NCI-H1694 (cell line): Measurements from ENCODE around the gene C1RL.
"Not testable (repeated sequence)": the region's sequence is repeated elsewhere in the genome, so short reads cannot be mapped to it uniquely, and the experiment has no call there.

Source experiments
- DNase-seq: peaks from one replicate; lab custom pipeline; 2025; lab: John Stamatoyannopoulos, UW

The C1RL gene

DNA sequence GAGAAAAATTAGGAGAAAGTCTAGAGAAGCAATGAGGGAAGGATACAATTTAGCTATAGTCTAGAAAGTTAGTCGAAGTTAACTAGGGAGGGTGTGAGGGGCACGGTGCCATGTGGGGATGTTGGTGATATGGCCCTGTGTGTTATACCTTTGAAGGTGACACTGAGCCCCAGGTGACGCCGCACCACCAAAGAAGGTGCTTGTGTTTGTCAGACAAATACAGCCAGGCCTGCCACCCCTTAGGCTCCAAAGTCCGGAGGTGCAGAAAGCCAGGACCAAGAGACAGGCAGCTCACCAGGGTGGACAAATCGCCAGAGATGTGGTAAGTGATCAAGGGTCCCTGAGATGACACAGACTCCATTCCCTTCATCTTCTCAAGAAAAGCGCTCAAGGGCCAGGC, 47.4 kb downstream of the C1RL start:
- DNase-seq, result no peak

GRCh38 chr12:7061138-7061537, 47.9 kb downstream of the C1RL start:
- no peak for DNase-seq

- DNase-seq, result no peak
Observed at GRCh38 chr12:7060353-7060954, 48.6 kb downstream of the C1RL start, which contains the start of gene C1S. TSS of gene C1S (plus strand) at chr12:7060718. CDS start at chr12:7061913, 1,195 bp downstream.

DNA sequence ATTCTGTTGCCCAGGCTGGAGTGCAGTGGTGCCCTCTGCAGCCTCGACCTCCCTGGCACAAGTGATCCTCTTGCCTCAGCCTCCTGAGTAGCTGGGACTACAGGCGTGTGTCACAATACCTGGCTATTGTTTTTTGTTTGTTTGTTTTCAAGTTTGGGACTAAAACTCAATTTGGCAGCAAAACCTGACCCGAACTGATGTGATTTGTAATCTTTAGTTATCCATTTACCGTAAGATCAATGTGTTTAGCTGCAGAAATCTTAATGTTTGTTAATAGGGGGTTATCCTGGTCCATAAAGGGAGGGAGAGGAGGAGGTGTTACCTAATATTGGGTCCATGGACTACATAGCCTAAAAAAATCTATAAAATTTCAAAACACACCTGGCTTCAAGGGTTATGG, 49.2 kb downstream of the C1RL start:
- DNase-seq, result no peak

GRCh38 chr12:7058850-7059395, 50.1 kb downstream of the C1RL start:
- DNase-seq, result no peak

DNA sequence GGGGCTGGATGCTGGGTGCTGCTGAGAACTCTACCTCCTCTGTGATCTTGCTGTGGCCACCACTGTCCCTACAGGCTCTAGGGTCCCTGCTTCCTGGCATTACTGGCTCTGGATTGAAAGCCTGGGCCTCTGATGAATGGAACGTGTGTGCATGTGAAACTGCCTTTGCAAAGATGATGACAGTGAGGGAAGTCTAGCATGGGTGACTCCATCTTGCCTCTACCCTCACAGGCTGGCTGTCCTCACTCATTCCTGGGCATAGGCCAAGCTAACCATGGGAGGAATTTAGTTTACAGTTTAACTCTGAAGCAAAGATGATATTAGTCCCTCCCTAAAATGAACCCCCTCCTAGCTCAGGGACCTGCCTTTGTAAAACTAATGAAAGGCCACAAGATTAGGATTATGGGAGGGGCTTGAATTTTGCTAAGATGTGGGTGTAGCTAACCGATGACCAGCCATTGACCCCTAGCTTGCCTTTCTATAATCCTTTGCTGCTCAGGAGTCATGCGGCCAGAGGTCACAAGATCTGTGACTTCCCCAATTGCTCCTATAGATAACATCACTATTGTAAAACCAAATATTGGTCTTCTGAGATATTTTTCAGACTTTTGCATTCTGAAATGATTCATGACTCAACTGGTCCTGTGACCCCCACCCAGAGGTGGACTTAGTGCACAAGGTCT, 50.7 kb downstream of the C1RL start:
- no peak for DNase-seq

- DNase-seq, result not testable (repeated sequence)
Observed at GRCh38 chr12:7055736-7056135, 53.3 kb downstream of the C1RL start.

DNA sequence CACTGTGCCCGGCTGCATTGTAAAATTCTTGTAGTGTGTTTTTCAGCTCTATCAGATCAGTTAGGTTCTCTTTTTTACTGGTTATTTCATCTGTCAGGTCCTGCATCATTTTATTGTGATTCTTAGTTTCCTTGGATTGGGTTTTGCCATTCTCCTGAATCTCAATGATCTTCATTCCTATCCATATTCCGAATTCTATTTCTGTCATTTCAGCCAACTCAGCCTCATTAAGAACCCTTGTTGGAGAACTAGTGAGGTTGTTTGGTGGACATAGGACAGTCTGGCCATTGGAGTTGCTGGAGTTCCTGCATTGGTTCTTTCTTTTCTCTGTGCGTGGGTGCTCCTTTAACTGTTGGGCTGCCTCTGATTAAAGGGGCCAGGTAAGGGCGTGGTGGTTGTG, 54.1 kb downstream of the C1RL start:
- DNase-seq, result no peak

- DNase-seq, result not testable (repeated sequence)
Observed at GRCh38 chr12:7049973-7050372, 59.0 kb downstream of the C1RL start.

GRCh38 chr12:7049445-7049951, 59.5 kb downstream of the C1RL start:
- DNase-seq, result not testable (repeated sequence)

DNA sequence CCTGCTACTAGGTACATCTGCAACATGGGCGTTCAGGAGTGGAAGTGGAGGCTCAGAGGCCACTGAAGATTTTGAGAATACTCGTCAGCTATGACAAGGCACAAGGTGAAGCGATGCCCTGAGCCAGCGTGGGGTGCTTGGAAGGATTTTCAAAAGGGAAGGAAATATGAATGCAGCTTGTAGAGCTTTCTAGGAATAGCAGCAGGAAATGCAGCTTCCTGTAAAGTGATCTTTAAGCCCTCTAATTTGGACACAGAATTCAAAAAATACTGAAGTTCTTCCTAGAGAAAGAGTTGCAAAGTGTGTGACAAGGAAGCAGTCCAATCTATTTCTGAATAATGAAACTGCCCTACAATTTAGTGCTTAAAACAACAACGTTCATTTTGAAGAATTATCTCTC, 61.7 kb downstream of the C1RL start:
- DNase-seq, result no peak

DNA sequence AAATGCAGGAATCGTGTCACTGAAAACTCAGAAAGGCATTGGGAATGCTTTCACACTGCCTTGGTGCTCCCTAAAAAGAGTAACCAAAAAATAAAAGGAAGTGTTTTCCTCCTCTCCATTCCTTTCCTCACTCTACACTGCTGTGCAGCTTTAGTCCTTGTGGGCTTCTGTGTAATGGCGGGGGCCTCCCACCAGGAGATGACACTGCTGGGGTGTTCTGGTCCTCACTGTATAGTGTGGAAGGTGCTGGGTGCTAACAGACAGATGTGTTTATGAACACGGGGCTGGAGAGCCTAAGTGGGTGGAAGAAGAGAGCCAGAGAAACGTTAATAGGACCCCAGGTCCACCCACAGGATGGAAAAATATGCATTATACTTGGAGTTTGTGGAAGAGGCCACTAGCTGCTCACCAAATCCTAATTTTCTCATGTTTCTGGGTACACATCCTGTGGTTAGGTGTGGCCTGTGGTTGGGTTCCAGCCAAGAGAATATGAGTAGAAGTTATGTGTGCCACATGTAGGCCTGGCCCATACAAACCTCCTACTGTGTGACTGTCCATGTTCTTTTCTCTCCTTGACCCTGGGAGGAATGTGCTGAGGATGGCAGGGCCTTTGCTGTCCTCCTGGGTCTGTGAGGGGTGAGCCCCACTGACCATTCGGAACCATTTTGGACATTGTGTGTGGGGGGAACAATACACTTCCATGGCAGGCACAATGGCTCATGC, 62.5 kb downstream of the C1RL start:
- no peak for DNase-seq

- no peak for DNase-seq
Observed at GRCh38 chr12:7045913-7046312, 63.1 kb downstream of the C1RL start.
